ENCODE measurements around the gene PCNP.
"Not testable (repeated sequence)": the region's sequence is repeated elsewhere in the genome, so short reads cannot be mapped to it uniquely, and the experiment has no call there.

PCNP gene

DNA sequence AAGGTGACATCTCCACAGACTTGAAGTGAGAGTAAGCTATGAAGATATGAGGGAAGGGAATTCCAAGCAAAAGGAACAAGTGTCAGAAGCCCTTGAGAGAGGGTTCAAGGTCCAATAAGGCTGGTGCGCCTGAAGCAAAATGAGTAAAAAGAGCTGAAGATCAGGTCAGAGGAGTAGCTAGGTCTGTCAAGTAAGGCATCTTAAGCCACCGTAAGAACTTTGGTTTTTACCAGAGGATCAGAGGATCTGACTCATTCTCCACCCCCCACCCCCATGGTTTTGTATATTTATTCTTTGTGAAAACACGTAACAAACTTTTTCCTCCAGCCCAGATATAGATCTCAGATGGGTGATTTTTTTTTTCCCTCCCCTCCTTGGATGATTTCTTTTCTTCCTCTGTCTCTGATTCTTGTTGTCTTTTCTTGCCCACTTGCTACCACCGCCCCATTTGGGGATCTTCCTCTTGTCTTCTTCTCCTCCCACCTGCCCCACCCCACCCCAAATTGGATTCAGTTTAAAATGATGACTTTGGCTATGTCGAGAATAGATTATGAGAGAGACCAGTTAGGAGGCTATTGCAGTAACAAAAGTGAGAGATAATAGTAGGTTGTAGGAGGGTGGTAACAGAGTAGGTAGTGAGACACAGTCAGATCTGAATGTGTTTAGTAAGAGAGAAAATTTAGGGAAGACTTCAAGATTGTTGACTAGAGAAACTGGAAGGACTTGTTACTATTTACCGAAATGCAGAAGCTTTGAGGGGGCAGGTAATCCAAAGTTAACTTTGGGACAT is 6.3 kb upstream of the PCNP start:
- DNase-seq (ENCODE audit: low read depth in 3 of 3), result peak in 2 of 3 experiments; percentile 38 to 47

DNA sequence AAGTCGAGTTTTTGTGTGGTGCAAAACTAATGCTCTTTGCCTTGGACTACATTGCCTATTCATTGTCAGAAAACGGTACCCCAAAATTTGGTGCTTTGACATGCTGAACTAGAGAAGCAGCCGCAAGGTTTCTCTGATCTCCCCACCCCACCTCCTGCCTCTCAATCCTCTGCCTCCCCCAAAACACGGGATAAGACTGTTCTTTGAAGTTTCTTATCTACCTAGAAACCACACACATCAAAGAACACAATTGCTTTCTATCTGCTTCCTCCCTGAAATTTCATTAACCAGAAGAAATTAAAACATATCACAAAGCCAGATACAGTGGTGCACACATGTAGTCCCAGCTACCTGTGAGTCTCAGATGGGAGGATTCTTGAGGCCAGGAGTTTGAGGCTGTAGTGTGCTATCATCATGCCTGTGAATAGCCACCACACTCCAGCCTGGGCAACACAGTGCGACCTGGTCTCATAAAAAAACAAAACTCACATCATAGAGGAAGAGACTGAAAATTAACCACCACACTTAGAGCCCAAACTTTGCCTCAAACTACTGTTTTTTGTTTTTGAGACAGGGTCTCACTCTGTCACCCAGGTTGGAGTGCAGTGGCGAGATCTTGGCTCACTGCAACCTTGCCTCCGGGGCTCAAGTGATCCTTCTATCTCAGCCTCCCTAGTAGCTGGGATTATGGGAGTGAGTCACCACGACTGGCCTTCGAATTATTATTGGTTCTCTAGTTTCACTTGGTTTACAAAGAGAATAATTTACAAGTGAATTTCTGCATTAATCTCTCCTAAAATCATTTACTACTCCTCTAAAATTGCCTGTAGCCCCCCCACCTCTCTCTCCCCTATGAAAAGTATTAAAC is 2.7 kb upstream of the PCNP start:
- DNase-seq (ENCODE audit: low read depth in 3 of 3), result no peak

DNA sequence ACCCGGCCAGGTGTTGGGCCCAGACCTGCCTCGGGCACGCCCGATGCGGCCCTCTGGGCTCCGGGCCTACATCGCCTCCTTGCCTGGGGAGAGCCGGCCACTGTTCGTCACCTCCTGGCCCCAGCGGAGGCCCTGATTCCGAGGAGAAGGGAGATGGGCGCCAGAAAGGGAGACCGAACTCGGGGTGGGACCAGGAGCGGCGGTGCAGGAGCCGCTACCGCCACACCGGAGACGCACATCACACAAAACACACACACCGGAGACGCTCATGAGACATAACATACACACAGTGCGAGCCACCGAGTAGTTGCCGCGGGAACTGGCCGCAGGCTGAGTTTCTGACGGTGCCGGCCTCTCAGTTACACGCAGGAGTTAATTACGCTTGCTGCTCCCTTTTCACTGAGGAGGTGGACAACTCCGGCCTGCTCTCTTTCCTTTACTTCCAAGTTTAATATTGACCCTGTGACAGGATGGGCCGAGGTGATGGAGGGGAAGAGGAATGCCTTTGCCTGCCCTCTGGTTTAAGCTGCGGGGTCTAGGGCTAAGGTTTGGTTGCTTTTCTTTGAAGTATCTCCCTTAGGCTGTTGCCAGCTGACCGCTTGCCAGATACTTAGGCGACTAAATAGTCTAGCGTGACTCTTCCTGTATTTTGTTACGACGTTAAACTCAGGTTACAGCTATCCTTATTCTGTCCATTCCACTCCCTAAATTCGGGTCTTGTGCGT is 570 bp downstream of the PCNP start:
- peak; percentile 15 to 47 (median 22) for DNase-seq (ENCODE audit: low read depth in 3 of 3)

DNA sequence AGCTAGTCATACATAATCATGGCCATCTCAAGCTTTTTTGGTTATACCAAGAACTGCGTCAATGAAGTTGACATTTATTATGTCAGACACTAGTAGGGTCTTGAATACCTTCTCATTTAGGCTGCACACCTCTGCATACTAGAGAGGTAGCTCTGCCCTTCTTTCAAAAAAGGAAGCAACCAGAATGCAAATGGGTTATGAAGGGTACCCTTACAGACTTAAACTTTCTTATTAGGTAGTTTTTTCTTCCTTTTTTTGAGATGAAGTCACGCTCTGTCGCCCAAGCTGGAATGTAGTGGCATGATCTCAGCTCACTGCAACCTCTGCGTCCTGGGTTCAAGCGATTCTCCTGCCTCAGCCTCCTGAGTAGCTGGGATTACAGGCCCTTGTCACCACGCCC is 3.3 kb downstream of the PCNP start:
- no peak for DNase-seq (ENCODE audit: low read depth in 3 of 3)

DNA sequence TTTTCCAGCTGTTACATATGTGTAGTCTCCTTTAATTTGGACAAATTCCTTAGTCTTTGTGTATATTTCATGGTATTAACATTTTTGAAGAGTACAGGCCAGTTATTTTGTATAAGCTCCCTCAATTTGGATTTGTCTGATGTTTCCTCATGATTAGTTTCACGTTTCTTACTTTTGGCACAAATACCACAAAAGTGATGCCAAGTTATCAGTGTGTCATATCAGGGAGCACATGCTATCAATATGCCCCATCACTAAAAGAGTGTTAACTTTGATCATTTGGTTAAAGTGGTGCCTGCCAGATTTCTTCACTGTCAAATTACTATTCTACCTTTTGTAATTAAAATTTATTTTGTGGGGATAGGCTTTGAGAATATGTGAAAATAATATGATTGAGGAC is 14.6 kb downstream of the PCNP start:
- no peak for DNase-seq (ENCODE audit: low read depth in 3 of 3)

DNA sequence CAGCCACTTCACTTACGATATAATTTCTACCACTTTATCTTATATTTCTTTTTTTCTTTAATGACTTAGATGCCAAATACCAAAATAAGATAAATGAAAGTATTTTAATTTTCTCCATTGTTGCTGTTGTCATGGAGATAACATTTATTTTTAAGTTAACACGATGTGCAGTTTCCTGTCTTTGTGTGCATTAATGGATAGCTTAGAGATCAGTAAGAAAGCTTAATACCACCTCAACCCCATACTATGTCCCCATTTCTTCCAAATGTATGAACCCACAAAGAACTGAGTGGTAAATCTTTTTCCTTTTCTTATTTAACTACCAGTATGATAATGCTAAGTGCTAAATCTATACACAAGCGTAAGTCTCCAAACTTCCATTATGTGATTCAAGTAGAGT is 17.1 kb downstream of the PCNP start:
- DNase-seq (ENCODE audit: low read depth in 3 of 3), result no peak

DNA sequence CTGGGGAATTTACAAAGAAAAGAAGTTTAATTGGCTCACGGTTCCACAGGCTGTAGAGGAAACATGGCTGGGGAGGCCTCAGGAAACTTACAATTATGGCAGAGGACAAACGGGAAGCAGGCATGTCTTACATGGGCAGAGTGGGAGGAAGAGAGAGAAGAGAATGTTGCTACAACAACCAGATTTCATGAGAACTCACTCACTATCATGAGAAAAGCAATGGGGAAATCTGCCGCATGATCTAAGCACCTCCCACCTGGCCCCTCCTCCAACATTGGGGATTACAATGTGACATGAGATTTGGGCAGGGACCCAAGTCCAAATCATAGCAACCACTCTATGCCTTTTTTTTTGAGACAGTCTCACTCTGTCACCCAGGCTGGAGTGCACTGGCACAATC is 28.8 kb downstream of the PCNP start:
- DNase-seq (ENCODE audit: low read depth in 3 of 3), result no peak

DNA sequence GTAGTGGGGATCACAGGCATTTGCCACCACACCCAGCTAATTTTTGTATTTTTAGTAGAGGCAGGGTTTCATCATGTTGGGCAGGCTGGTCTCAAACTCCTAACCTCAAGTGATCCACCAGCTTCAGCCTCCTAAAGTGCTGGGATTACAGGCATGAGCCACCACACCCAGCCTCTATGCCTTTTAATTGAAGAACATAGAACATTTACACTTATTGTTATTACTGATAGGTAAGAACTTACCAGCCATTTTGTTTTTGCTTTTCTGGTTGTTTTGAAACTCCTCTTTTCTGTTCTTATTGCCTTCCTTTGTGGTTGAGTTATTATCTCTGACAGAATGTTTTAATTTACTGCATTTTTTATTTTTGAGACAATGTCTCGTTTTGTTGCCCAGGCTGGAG is 29.2 kb downstream of the PCNP start:
- no peak for DNase-seq (ENCODE audit: low read depth in 3 of 3)

DNA sequence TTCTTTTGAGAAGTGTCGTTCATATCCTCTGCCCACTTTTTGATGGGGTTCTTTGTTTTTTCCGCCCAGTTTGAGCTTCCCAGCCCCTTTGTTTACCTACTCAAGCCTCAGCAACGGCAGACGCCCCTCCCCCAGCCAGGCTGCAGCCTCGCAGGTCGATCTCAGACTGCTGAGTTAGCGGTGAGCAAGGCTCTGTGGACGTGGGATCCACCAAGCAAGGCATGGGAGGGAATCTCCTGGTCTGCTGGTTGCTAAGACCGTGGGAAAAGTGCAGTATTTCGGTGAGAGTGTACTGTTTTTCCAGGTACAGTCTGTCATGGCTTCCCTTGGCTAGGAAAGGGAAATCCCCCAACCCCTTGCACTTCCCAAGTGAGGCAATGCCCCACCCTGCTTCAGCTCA is 31.4 kb downstream of the PCNP start:
- DNase-seq (ENCODE audit: low read depth in 3 of 3), result not testable (repeated sequence)

DNA sequence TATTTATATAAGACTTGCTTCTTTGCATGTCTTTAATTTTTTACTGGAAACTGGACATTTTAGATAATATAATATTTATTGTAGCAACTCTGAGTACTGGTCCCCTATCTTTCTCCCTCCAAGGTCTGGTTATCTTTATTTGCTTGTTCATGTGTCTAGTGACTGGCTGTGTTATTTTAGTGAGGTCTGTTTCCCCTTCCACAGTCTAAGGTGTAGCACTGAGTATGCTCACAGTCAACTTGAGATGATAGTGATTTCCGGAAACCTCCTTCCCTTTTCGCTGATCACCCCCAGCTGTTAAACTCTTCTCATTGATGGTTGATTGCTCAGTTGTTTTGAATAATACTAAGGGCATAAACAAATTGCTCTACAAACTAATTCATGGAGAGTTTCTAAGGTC is 37.0 kb downstream of the PCNP start:
- no peak for DNase-seq (ENCODE audit: low read depth in 3 of 3)

DNA sequence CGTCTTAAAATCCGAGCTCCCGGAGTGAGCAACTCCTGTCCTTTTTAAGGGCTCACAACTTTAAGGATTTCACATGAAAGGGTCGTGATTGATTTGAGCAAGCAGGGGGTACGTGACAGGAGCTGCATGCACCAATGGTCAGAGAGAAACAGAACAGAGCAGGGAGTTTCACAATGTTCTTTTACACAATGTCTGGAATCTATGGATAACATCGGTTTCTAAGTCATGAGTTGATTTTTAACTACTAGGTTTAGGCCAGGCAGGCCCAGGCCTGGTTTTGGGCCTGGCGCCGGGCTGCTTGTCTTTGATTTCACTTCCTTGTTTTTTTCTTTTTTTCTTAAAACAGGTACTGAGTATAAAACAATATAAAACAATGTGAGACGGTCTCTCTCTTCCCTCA is 39.0 kb downstream of the PCNP start:
- not testable (repeated sequence) for DNase-seq (ENCODE audit: low read depth in 3 of 3)

DNA sequence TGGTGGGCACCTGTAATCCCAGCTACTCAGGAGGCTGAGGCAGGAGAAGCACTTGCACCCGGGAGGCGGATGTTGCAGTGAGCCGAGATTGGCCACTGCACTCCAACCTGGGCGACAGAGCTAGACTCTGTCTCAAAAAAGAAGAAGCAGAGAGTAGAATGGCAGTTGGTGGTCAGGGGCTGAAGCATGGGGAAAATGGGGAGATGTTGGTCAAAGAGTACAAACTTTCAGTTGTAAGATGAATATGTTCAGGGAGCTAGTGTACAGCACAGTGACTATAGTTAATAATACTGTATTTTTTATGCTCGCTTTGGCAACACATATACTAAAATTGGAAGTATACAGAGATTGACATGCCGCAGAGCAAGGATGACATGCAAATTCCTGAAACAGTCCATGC is 41.5 kb downstream of the PCNP start:
- no peak for DNase-seq (ENCODE audit: low read depth in 3 of 3)

DNA sequence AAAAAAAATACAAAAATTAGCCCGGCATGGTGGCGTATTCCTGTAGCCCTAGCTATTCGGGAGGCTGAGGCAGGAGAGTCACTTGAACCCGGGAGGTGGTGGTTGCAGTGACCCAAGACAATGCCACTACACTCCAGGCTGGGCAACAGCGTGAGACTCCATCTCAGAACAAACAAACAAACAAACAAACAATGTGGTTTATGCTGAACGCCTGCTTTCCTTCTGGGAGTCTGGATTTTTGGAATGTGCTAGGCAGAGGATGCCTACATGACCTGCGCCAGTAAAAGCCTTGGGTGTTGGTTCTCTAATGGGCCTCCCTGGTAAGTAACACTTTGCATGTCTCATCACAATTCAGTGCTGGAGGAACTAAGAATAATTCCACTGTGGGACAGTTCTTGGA is 43.5 kb downstream of the PCNP start:
- DNase-seq (ENCODE audit: low read depth in 3 of 3), result no peak

DNA sequence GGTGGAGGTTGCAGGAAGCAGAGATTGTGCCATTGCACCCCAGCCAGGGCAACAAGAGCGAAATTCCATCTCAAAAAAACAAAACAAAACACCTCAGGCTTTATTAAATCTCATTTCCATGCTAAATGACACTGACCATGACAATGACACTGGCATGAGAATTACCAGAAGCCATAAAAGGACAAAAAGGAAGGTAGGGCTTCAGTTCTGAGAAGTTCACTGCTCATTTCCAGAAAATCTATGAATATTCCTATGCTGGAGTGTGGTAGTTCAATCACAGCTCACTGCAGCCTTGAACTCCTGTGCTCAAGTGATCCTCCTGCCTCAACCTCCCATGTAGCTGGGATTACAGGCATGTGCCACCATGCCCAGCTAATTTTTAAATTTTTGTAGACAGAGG is 44.7 kb downstream of the PCNP start:
- DNase-seq (ENCODE audit: low read depth in 3 of 3), result no peak

DNA sequence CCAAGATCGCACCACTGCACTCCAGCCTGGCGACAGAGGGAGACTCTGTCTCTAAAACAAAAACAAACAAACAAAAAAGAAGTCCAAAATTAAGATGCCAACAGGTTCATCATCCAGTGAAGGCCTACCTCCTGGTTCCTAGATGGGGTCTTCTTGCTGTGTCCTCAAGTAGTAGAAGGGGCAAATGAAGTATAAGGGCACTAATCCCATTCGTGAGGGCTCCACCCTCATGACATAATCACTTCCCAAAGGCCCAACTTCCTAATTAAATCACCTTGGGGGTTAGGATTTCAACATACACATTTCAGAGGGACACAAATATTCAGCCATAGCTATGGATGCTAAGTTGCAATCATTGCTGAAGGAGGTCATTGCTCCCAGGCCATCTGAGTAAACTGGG is 45.8 kb downstream of the PCNP start:
- DNase-seq (ENCODE audit: low read depth in 3 of 3), result no peak

DNA sequence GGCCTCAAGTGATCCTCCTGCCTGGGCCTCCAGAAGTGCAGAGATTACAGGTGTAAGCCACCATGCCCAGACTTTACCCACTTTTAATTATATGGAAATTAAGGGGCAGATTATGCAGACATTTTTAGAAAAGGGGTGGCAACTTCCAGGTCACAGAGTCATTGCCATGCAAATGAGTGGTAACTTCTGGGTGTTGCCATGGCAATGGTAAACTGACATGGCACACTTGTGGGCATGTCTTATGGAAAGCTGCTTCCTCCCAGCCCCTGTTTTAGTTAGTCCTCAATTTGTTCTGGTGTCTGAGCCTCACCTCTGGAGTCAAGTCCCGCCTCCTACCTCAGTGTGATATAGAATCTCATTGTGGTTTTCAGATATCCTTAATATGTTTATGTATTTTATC is 49.7 kb downstream of the PCNP start:
- no peak for DNase-seq (ENCODE audit: low read depth in 3 of 3)

DNA sequence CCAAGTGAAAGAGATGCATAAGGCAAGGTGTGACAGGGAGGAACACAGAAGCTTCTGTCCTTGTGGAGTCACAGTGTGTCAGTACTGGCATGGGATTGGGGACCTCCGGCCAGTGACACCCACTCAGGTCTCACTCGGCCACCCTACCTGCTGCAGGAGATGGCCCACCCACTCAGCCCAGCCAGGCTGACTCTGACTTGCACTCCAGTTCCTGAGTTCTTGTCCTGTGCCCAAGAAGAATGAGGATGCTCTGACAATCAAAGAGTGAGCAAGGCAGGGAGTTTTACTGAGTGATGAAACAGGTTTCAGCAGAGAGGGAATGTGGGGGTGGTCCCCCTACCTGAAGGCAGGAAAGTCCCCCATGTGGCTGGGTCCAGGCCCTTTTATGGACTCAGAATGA is 50.9 kb downstream of the PCNP start:
- DNase-seq (ENCODE audit: low read depth in 3 of 3), result no peak

DNA sequence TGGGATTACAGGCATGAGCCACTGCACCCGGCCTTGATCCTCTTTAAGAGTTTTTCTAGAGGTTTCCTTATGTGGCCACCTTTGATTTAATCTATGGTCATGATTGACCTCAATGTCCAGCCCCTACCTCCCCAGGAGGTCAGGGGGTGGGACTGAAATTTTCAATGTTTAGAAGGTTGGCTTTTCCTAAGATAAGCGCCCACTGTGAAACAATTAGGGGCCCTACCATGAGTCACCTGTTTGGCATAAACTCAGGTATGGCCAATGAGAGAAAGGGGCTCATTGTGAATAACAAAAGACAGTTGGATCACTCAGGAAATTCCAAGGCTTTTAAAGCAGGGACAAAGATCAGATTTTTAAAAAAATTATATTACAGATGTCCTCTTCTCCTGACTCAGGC is 51.9 kb downstream of the PCNP start:
- DNase-seq (ENCODE audit: low read depth in 3 of 3), result no peak

DNA sequence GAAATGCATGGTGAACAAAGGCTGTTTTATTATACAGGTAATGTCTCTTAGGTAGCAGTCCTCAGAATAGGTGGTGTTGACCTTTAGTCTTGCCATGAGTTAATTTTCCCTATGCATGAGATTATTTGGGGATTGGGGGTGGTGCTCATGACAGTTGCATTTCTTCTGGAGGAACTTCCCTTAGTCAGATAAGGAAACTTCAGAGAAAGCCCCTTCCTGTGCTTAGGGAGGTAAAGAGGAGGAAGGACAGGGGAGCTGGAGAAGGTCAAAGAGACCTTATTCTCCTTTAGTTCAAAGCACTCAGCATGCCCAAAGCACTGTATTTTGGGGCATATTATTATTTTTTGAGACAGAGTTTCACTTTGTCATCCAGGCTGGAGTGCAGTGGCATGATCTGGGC is 55.2 kb downstream of the PCNP start:
- DNase-seq (ENCODE audit: low read depth in 3 of 3), result no peak

DNA sequence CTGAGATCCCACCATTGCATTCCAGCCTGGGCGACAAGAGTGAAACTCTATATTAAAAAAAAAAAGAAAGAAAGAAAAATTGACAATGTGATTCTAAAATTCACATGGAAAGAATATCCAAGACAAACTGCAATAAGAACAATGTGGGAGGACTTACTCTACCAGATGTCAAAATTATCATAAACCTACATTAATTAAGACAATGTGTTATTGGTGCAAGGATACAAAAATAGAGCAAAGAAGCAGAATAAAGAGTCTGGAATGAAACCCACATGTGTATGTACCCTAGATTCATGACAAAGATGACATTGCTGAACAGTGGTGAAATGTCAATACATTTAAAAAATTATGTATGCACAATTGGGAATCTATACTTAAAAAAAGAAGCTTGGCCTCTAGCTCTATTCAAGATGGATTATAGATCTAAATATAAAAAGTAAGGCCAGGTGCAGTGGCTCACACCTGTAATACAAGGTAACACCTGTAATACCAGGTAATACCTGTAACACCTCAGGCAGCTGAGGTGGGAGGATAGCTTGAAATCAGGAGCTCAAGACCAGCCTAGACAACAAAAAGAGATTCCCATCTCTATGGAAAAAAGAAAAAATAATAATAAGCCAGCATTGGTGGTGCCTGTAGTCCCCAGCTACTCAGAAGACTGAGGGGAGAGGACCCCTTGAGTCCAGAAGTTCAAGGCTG is 57.3 kb downstream of the PCNP start:
- DNase-seq (ENCODE audit: low read depth in 3 of 3), result no peak

DNA sequence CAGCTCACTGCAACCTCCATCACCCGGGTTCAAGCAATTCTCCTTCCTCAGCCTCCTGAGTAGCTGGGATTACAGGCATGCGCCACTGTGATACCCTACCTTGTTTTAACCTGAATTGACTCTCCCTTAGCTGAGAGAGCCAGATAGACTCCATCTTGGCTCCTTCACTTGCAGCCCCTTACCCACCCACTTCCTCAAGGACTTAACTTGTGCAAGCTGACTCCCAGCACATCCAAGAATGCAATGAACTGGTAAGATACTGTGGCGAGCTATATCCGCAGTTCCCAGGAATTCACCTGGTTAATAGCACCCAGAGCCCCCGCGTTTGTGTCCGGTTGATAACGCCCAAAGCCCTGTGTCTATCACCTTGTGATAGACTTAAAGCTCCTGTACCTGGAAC is 58.0 kb downstream of the PCNP start:
- DNase-seq (ENCODE audit: low read depth in 3 of 3), result not testable (repeated sequence)

DNA sequence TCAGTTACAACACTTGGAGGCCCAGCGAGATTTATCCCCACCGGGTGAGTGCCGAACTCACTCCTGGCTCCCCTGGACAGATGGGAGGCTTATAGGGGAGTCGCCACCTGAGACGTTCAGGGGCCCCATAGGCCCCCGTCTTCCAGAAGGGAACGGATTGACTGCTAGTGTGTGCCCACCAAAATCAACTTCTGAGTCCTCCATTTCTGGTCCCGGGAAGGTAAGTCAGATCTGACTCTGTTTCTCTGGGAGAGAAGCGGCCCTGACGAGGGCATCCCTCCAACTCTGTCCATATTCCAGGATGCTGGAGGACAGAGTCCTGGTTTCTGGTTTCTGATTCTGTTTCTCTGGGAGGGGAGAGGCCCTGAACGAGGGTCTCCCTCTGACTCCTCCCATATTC is 58.6 kb downstream of the PCNP start:
- DNase-seq (ENCODE audit: low read depth in 3 of 3), result no peak
